Endothelial cell of umbilical vein (primary cell): ENCODE data around the gene RYR1.

Experiments used
- CTCF ChIP-seq, 2 donors: IDR thresholded peaks; 1 replicate in 1 of 2; 2 replicates in 1 of 2; pipeline ENCODE4 v1.5.1; 2011; ENCODE audit warnings: low read length in 2 of 2, mild to moderate bottlenecking in 2 of 2, moderate library complexity in 2 of 2, control low read depth in 1 of 2, inconsistent platforms in 1 of 2, low read depth in 1 of 2; ENCODE audit not compliant: insufficient read depth in 1 of 2; ENCODE audit errors: extremely low read depth in 1 of 2
- EZH2 ChIP-seq: IDR thresholded peaks from 2 replicates; pipeline ENCODE4 v1.6.1; 2012; ENCODE audit warnings: borderline replicate concordance, low read depth, mild to moderate bottlenecking, moderate library complexity, low read length, inconsistent platforms; ENCODE audit not compliant: severe bottlenecking
- FOS ChIP-seq: IDR thresholded peaks from 2 replicates; pipeline ENCODE4 v1.6.1; 2011; ENCODE audit warnings: mild to moderate bottlenecking, low read length, moderate library complexity, borderline replicate concordance; ENCODE audit not compliant: insufficient read depth
- JUN ChIP-seq: IDR thresholded peaks from 2 replicates; pipeline ENCODE4 v1.6.1; 2011; ENCODE audit warnings: borderline replicate concordance, low read depth; ENCODE audit not compliant: insufficient read length, insufficient read depth
- MAX ChIP-seq: IDR thresholded peaks from 2 replicates; pipeline ENCODE4 v1.6.1; 2011; ENCODE audit not compliant: insufficient read depth, insufficient read length
- POLR2A ChIP-seq: IDR thresholded peaks from 2 replicates; pipeline ENCODE4 v1.6.1; 2012; ENCODE audit warnings: low read depth, mild to moderate bottlenecking, control low read depth, low read length
- POLR2AphosphoS5 ChIP-seq: IDR thresholded peaks from 2 replicates; pipeline ENCODE4 v1.6.1; 2012; ENCODE audit warnings: low read depth, mild to moderate bottlenecking, control low read depth, low read length, moderate library complexity; ENCODE audit not compliant: insufficient read depth

GRCh38 chr19:38635483-38636399, 202.2 kb downstream of the RYR1 start:
- TF ChIP-seq EZH2 (no peak), POLR2A (no peak), CTCF (IDR thresholded peaks at IDR 0.05; ENCODE audit: extremely low read depth in 1 of 2, insufficient read depth in 1 of 2, low read depth in 1 of 2, low read length in 2 of 2) (no peak), POLR2AphosphoS5 (no peak), FOS (no peak), MAX (no peak), JUN (no peak)
